Smooth muscle cell (in vitro differentiated cells): ENCODE measurements around the gene ASB10. TPM values are rescaled to one million over a fixed set of nuclear protein-coding genes. Genes with fewer than 3 reads are reported as not detected.

Experiments
- DNase-seq: peaks from one replicate; lab custom pipeline; 2025; ENCODE audit not compliant: unreplicated experiment; lab: John Stamatoyannopoulos, UW
- H2AFZ ChIP-seq: fragments of 200-600 bp; sonication (generic); 2 replicates; pipeline ENCODE4 v1.6.0; 2016; ENCODE audit warnings: antibody characterized with exemption, low read depth, mild to moderate bottlenecking
- H3F3A ChIP-seq: fragments of 200-600 bp; sonication (generic); 2 replicates; pipeline ENCODE4 v1.6.0; 2017; ENCODE audit warnings: antibody characterized with exemption, low read depth
- H3K27ac ChIP-seq: fragments of 200-600 bp; sonication (generic); 2 replicates; pipeline ENCODE4 v1.5.1; 2016; ENCODE audit warnings: low read depth, mild to moderate bottlenecking
- H3K27me3 ChIP-seq: fragments of 200-600 bp; sonication (generic); 2 replicates; pipeline ENCODE4 v1.6.1; 2016; ENCODE audit warnings: low read depth, mild to moderate bottlenecking
- H3K36me3 ChIP-seq: fragments of 200-600 bp; sonication (generic); 2 replicates; pipeline ENCODE4 v1.5.1; 2016; ENCODE audit warnings: low read depth
- H3K4me1 ChIP-seq: fragments of 200-600 bp; sonication (generic); 2 replicates; pipeline ENCODE4 v1.5.1; 2016; ENCODE audit warnings: low read depth
- H3K4me2 ChIP-seq: fragments of 200-600 bp; sonication (generic); 2 replicates; pipeline ENCODE4 v1.6.0; 2016; ENCODE audit warnings: mild to moderate bottlenecking
- H3K4me3 ChIP-seq: fragments of 200-600 bp; sonication (generic); 2 replicates; pipeline ENCODE4 v1.5.1; 2016; ENCODE audit warnings: mild to moderate bottlenecking
- H3K79me2 ChIP-seq: fragments of 200-600 bp; sonication (generic); 2 replicates; pipeline ENCODE4 v1.6.0; 2016; ENCODE audit warnings: low read depth, mild to moderate bottlenecking
- H3K9ac ChIP-seq: fragments of 200-600 bp; sonication (generic); 2 replicates; pipeline ENCODE4 v1.6.0; 2016; ENCODE audit warnings: low read depth
- H3K9me3 ChIP-seq: fragments of 200-600 bp; sonication (generic); replicated peaks from 2 replicates; pipeline ENCODE4 v1.5.1; 2016; ENCODE audit warnings: low read depth
- H4K20me1 ChIP-seq: fragments of 200-600 bp; sonication (generic); 2 replicates; pipeline ENCODE4 v1.6.0; 2016; ENCODE audit warnings: low read depth
- CTCF ChIP-seq: fragments of 200-600 bp; sonication (generic); IDR thresholded peaks from 2 replicates; pipeline ENCODE4 v1.5.1; 2017; ENCODE audit warnings: borderline replicate concordance, mild to moderate bottlenecking, antibody characterized with exemption; ENCODE audit not compliant: insufficient read depth, poor library complexity, severe bottlenecking
- WGBS: methylation state at CpG from one replicate; pipeline ENCODE4 v1.1.7; 2016; ENCODE audit warnings: low lambda C conversion rate; 5-methylcytosine and 5-hydroxymethylcytosine counted together
- polyA plus RNA-seq: library from polyadenylated mRNA; unstranded; fragments of >200 nt; fragmentation: Nextera tagmentation; extraction: Ambion mirVana; gene quantifications from 2 replicates; pipeline ENCODE4 v1.2.1, GENCODE V29; 2016
- total RNA-seq: library from RNA; depleted of rRNA; stranded (reverse); fragments of >200 nt; gene quantifications from 2 replicates; pipeline ENCODE4 v1.2.3, GENCODE V29; 2014

The ASB10 gene
- total and polyA plus RNA-seq, 2 experiments from 2014 or later = not detected

- H3F3A ChIP-seq = no peaks in the 10 kb centered on the region
- H3K9me3 ChIP-seq = no peaks in the 10 kb centered on the region
- H3K4me1 ChIP-seq = no peaks in the 10 kb centered on the region
- peaks cover 24% of the 10 kb centered on the region for H3K27me3 ChIP-seq
- no peak overlapping the region for H3K27ac ChIP-seq
- TF ChIP-seq CTCF = no peak
- H3K9ac ChIP-seq = no peak overlapping the region
- H3K4me2 ChIP-seq = no peak overlapping the region
- WGBS = 83% methylated on average over 3 of the region's 3 CpGs
- DNase-seq = no peak
- no peaks in the 10 kb centered on the region for H3K36me3 ChIP-seq
- H3K79me2 ChIP-seq = no peaks in the 10 kb centered on the region
- H2AFZ ChIP-seq = no peak overlapping the region
- H3K4me3 ChIP-seq = no peak overlapping the region
- no peaks in the 10 kb centered on the region for H4K20me1 ChIP-seq
Observed at GRCh38 chr7:151146761-151147160, 40.3 kb downstream of the ASB10 start.

DNA sequence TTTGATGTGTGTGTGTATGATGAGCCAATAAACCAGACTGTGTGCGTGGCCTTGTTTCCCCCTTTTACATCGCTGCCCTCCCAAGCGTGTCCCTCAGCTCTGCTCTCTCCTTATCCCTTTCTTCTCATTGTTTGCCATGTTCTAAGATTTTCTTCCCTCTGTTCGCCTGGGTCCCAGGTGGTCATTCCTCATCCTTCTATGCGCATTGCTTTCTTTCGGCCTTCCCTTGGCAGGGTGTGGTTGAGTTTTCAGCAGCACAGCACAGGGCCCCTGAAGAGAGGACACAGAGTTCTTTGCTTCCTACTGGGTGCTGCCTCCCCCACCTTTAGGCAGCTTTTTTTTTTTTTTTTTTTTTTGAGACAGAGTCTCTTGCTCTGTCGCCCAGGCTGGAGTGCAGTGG lies 42.7 kb downstream of the ASB10 start:
- no peaks in the 10 kb centered on the region for H3K36me3 ChIP-seq
- H2AFZ ChIP-seq = no peak overlapping the region
- H3K9ac ChIP-seq = no peak overlapping the region
- no peak for TF ChIP-seq CTCF
- H3K79me2 ChIP-seq = no peaks in the 10 kb centered on the region
- no peak overlapping the region for H3K4me2 ChIP-seq
- DNase-seq = no peak
- H3K27ac ChIP-seq = no peak overlapping the region
- H3K4me3 ChIP-seq = no peak overlapping the region
- 98% methylated on average over 6 of the region's 7 CpGs for WGBS
- H4K20me1 ChIP-seq = peaks cover 10% of the 10 kb centered on the region
- H3K4me1 ChIP-seq = no peaks in the 10 kb centered on the region
- no peaks in the 10 kb centered on the region for H3F3A ChIP-seq
- no peaks in the 10 kb centered on the region for H3K9me3 ChIP-seq
- H3K27me3 ChIP-seq = peaks cover under 1% of the 10 kb centered on the region

DNA sequence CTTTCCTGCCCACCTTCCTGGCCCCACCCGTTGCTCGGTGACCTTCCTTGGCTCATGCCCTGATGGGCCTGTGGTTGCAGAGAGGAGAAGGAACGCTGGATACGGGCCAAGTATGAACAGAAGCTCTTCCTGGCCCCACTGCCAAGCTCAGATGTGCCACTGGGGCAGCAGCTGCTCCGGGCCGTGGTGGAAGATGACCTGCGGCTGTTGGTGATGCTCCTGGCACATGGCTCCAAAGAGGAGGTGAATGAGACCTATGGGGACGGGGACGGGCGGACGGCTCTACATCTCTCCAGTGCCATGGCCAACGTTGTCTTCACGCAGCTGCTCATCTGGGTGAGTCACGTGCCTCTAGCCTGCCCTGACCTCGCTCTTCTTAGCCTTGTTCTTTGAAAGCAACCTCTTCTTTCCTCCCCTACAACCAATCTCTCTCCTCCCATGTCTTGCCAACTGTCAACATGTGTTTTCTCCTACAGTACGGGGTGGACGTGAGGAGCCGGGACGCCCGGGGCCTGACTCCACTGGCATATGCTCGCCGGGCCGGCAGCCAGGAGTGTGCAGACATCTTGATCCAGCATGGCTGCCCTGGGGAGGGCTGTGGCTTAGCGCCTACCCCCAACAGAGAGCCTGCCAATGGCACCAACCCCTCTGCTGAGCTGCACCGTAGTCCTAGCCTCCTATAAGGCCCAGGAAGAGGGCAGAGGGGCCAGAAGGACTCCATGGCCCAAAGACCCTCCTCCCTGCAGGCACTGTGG lies 43.6 kb downstream of the ASB10 start:
- Histone ChIP-seq H3K9me3 (no peaks in the 10 kb centered on the region), H3K27ac (no peak overlapping the region), H3K27me3 (no peaks in the 10 kb centered on the region), H3K79me2 (no peaks in the 10 kb centered on the region), H3K4me3 (no peak overlapping the region), H3K9ac (no peak overlapping the region), H3K4me1 (peaks cover 7% of the 10 kb centered on the region), H3K36me3 (no peaks in the 10 kb centered on the region), H2AFZ (no peak overlapping the region), H4K20me1 (peaks cover 10% of the 10 kb centered on the region), H3K4me2 (no peak overlapping the region), H3F3A (no peaks in the 10 kb centered on the region)
- 97% methylated on average over 25 of the region's 25 CpGs for WGBS
- no peak for DNase-seq
- TF ChIP-seq CTCF = no peak

DNA sequence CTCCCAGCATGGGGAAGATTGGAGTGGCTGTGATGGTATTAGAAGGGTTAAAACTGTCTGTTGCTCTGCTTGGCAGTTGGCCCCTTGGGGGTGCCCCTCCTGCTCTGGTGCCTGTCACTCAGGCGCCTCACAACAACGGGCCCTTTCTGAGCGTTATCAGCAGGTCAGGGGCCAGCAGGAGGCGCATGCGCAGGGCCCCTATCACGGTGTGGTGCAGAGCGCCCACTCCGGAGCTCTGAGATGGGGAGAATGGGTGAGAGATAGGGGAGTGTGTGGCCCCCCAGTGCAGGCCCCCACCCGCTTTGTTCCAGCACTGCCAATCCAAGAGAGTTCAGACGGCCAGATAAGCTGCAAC lies 44.4 kb downstream of the ASB10 start:
- Histone ChIP-seq H3K27me3 (no peaks in the 10 kb centered on the region), H3K9me3 (no peaks in the 10 kb centered on the region), H3K4me2 (no peak overlapping the region), H3F3A (no peaks in the 10 kb centered on the region), H4K20me1 (peaks cover 10% of the 10 kb centered on the region), H3K4me3 (no peak overlapping the region), H2AFZ (no peak overlapping the region), H3K4me1 (peaks cover 14% of the 10 kb centered on the region), H3K79me2 (no peaks in the 10 kb centered on the region), H3K36me3 (no peaks in the 10 kb centered on the region), H3K9ac (no peak overlapping the region), H3K27ac (no peak overlapping the region)
- no peak for DNase-seq
- 76% methylated on average over 10 of the region's 10 CpGs for WGBS
- no peak for TF ChIP-seq CTCF
